ENCODE data around the gene ENTPD5.
A peak's percentile ranks its signal among the peaks of the same experiment; 100 is the strongest.

The ENTPD5 gene, protein sequence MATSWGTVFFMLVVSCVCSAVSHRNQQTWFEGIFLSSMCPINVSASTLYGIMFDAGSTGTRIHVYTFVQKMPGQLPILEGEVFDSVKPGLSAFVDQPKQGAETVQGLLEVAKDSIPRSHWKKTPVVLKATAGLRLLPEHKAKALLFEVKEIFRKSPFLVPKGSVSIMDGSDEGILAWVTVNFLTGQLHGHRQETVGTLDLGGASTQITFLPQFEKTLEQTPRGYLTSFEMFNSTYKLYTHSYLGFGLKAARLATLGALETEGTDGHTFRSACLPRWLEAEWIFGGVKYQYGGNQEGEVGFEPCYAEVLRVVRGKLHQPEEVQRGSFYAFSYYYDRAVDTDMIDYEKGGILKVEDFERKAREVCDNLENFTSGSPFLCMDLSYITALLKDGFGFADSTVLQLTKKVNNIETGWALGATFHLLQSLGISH

DNA sequence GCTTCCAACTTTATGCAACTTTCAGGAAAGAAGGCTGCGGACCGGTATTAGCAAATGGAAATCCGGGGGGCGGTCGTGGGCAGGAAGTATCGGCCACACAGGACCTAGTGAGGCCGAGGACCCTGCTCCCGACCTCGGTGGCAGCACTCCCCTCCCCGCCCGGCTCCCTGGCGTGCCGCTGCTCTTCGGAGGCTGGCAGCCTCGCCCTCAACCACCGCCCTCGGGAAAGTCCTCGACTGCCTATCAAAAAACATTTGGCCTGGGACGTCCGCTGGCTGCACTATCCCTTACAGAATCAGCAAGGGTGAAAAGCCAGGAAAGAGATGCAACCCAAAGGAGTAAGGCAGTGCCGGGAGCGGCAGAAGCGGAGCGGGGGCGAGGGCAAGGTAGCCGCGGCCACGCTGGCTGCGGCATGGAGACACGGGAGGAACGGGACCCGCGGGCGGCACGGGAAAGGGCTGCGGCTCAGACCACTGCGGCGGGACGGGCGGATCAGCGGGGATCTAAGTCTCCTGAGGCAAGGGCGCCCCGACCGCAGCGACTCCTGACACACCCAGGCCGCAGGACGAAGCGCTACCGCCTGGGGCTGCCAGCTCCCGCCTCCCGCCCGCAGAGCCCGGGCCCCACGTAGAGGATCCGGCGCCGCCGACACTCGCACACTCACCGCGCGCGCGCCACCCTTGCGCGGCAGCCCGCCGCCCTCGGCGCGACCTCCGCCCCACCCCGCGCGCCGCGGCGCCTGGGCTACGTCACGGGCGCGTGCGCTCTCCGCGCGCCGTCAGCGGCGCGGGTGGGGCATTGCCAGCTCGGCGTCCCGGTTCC, at the start of gene ENTPD5, which contains the start of gene BBOF1:
Gene ENTPD5, minus strand, starts transcription at position 703 of the 822 bp plus-strand sequence. CDS start 31,186 bp downstream, outside the sequence.
Gene BBOF1, plus strand, starts transcription at position 764 of the 822 bp plus-strand sequence. CDS start 130 bp downstream, outside the sequence.
- DNase-seq, result peak; percentile 89

DNA sequence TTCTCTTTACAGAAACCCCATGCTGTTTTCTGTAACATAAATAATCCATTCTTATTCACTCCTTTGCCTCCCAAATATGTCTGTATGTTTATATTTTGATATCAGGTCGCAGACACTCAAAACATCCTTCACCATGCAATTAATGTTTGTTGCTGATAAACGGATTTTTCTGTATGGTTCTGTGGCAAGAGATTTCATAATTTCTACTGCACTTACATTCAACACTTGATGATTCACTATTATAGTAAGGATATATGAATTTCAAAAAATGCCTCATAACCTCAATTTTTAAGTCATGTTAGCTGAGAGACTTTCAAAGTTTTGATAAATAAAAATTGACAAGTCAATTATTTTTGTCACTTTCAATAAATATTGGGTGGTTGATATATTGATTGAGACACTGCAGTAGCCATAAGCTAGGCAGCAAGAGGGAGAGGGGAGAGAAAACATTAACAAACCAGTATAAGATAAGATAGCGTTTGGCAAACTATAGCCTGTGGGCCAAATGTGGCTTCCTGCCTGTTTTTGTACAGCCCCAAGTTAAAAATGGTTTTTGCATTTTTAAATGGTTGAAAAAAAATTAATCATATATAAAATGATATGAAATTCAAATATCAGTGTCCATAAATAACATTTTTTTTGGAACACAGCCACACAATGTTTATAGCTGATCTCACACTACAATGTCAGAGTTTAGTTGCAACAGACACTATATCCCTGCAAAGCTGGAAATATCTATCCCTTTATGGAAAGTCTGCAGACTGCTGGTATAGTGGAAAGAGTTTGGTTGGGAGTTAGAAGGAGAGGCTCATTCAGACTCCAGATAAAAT, 46.9 kb upstream of the ENTPD5 start:
- DNase-seq, result no peak

DNA sequence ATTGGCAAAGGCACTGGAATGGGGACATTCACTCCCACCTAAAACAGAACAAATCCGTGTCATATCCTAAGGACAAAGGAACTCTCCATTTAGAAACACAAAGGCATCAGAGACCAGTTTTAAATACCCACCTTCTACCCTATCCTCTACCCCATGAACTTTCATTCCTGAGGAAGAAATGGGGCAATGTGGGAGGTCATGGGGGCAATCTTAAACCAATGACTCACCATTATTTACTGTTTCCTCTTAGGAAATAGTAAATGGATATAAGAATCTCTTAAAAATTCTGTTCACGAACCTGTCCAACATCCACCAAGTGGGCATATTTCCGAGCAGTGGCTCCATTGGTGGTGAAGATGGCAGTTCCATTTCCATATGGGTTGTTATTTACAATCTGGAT, 45.8 kb upstream of the ENTPD5 start:
- peak; percentile 51 for DNase-seq

DNA sequence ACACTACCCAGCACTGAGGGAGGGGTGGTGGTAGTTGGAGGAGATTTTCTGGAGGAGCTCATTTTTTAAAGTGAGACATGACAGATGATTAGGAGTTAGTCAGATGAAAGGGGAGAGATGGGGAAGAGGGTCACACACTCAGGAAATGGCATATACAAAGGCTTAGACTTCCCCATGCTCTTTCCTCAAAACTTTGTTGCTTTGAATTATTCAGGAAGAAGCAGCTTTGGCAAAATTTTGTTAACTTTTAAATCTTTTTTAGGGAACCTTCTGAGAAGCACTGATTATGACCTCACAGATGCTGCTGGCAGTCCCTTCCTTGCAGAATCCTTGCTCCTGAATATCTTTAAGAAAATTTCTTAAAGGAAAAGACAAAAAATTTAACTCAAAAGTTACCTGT, 45.3 kb upstream of the ENTPD5 start:
- peak; percentile 24 for DNase-seq

DNA sequence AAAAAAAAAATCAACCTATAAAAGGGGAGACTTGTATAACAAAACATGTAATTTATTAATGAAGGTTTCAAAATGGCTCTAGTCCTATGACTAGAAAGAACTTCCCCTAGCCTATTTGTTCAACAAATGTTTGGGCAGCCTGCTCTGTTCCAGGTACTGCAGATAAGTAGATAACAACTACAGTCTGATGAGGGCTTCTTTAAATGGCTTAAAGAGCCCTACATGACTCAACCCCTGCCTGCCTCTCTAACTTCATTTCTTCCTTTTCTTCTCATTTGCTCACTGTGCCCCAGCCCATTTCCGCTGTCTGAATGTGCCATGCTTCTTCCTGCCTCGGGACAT, 43.7 kb upstream of the ENTPD5 start:
- no peak for DNase-seq

DNA sequence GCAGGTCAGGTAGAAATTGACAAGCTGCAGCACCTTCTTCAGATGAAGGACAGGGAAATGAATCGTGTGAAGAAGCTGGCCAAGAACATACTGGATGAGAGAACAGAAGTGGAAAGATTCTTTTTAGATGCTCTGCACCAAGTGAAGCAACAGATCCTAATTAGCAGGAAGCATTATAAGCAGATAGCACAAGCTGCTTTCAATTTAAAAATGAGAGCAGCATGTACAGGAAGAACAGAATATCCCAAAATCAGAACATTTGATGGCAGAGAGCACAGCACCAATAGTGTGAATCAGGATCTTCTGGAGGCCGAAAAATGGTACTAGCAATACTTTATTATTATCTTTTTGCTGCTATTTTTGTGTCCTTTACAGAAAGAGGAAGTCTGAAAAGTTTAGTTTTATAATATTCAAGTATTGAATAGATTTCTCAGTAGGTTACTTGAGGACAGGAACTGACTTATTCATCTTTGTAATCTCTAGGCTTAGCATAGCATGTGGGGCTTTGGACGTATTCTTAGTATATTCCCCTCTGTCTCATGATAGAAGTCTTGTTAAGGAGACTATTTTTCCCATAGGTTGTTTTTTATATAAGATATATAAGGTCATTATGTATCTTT, 30.9 kb upstream of the ENTPD5 start:
- DNase-seq, result peak; percentile 24

DNA sequence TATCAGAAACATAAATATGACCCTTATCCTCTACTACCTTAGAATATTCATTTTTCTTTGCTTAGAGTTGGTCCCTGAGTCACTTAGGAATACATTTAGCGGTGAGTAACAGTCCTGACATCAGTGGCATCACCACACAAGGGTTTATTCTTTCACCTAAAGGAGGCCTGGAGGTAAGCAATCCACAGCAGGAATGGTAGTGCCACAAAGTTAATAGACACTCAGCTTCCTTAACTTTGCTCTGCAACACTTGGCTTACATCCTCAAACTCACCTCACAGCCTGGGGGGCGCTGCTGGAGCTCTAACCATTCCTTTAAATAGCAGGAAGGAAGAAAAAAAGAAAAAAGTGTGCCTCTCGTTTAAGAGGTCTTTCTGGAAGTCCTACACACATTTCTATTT, 29.2 kb upstream of the ENTPD5 start:
- DNase-seq, result no peak

DNA sequence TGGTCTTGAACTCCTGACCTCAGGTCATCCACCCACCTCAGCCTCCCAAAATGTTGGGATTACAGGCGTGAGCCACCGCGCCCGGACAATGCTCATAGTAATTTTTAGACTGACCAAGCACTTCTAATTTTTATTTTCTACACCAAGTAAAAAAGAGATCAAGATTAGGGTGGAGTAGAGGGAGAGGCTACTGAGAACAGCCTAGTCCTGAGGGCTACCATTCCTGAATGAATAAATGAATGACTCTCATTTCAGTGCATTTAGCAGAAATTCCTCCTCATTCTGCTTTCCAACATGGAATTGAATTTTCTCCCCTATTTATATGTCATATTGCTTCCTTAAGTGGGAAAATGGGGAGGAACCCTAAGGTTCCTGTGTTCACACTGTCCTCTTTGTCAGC, 26.4 kb upstream of the ENTPD5 start:
- no peak for DNase-seq

DNA sequence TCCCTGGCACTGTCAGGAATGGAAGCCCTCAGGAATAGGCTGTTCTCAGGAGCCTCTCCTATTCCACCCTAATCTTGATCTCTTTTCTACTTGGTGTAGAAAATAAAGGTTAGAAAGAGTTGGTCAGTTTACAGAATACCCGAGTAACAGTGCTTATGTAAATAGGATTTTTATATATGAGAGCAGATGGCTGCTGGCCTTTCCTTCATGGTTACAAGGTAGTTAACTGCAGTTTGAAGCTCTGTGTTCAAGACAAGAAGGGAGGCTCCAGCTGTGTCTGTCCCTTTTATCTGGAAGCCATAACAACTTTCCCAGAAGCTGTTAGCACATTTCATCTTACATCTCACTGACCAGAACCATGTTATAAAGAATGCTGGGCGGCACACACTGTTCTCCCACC, 23.2 kb upstream of the ENTPD5 start:
- DNase-seq, result no peak

DNA sequence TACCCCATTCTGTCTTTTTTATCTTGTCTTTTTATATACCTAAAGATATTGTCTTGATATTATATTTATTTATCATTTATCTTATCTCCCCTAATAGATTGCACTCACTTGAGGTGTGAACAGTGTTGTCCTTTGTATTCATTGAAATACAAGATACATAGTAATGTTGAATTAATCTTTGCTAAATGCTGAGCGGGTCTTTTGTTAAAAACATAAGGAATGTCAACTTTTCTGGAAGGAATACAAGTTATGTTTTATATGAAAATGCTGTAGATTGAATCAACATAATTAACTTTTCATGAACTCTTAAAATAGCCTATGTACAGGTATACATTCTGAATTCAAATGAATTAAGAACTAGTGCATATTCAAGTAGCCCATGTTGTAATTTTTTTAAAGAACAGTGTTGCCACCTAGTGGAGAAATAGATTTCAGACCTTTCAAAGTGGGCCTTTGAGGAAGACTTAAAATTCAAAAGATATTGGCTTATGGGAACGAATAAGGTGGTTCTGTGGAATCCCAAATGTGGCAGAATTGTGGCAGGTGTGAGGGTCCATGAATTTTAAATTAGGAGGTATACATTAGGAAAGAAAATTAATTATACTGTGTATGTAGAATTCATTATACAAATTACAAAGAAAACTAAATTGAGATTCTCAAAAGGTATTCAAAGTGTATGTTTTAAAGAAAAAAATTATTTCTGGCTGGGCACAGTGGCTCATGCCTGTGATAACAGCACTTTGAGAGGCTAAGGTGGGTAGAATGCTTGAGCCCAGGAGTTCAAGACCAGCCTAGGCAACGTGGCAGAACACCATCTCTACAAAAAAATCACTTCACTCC, 19.2 kb upstream of the ENTPD5 start:
- DNase-seq, result peak; percentile 59

DNA sequence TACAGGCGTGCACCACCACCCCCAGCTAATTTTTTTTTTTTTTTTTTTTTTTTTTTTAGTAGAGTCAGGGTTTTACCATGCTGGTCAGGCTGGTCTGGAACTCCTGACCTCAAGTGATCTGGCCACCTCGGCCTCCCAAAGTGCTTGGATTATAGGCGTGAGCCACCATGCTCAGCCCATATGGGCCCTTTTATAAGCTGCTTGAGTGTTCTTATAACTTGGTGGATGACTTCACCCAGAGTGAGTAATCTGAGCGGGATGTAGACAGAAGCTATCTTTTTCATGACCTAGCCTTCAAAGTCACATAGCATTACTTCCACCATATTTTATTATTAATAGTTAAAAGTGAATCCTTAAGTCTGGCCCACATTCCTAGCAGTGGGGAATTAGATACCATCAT, 16.5 kb upstream of the ENTPD5 start:
- peak; percentile 11 for DNase-seq

DNA sequence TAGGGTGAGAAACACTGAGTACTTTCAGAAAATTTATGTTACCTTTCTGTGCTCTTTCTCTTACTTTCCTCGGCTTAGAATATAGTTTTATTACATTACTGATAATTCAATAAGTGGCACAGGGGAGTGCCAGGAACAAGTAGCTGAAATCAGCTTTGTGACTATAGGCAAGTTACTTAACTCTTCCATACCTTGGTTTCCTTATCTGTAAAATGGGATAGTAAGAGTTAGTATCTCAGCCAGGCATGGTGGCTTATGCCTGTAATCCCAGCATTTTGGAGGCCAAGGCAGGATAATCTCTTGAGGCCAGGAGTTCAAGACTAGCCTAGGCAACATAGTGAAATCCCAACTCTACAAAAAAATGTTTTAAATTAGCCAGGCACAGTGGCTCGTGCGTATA, 15.5 kb upstream of the ENTPD5 start:
- no peak for DNase-seq

DNA sequence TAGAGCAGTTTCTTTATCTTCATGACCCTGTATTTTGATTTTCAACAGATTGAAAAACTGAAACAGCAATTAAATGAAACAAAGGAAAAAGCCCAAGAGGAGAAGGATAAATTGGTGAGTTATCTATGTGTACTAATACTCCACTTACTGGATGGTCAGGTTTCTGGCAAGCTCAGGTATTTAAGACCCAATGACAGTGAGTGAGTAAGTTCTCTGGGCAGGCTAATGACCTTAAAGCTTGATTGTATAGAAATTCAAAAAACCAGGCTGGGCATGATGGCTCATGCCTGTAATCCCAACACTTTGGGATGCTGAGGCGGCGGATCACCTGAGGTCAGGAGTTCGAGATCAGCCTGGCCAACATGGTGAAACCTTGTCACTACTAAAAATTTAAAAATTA, 10.0 kb upstream of the ENTPD5 start:
- DNase-seq, result no peak

DNA sequence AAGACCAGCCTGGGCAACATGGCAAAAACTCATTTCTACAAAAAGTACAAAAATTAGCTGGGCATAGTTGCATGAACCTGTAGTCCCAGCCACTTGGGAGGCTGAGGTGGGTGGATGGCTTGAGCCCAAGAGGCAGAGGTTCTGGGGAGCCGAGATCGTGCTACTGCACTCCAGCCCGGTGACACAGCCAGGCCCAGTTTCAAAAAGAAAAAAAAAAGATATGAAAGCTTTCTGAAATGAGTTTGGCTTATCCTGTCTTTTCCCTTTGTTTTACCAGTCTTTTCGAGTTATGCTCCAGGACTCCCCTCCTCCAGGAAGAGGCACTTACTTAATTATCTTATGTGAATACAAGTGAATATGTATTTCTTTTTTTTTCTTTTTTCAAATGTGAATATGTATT, 3.3 kb upstream of the ENTPD5 start:
- no peak for DNase-seq

DNA sequence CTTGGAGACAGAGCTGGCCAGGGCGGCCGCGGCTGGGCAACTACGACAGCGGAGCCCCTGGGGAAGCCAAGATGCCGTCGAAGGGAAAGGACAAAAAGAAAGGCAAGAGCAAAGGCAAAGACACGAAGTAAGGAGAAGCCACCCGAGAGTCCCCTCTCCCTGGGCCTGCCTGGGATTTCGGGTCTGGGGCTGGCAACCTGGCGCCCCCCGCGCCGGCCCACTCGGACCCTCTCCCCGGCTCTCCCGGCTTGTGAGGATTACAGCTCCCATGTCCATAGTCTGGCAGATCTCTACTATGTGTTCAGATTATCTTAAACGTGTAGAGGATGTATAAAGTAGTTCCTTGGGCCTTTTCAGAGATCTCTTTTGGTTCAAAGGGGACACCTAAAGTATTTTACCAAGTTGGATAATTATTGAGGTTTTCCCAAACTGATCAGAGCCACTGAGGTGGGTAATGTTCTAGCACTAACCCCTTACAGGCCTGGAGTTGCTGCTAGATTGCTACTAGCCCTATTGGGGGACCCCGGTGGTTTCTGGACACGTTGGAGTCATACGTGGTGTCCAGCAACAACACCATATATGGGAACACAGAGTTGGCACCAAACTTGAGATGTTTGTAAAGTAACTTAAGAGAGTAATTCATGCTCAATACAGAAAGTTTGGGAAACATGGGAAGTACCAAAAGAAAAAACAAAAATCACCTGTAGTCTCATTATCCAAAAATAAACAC, 485 bp upstream of the ENTPD5 start:
- no peak for DNase-seq

DNA sequence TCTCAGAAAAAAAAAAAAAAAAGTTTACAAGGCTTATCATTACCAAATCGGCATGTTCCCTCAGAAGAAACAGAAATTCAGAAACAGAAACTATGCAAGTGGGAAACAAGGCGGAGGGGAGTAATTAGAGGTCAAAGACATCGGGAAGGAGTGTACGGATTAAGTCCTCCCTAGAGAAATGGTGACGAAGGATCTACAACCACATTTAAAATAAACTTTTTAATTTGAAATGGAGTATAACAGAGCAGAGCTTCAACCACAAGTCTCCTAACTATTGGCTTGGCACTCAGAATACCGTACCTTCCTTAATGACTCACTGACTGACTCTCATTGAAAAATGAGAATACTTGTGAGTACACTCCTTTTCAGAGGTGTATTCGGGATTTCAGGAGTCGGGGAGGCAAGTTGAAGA, 908 bp downstream of the ENTPD5 start:
- peak; percentile 87 for DNase-seq

DNA sequence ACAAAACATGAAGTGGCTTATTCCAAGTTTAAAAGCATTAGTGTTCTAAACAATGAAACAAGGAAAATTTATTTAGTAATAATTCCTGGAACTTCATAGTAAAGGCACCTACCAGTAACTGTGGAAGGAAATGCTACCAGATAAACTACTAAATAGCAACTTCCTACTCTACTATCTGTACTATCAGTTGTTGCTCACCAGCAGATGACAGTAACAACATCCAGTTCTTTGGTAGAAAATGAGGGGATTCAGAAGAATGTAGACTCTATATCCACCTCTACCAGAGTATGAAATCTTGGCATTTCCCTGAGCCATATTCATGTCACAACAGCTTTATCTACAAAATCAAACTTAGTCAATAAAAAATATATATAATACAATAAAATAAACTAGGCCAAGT, 3.1 kb downstream of the ENTPD5 start:
- peak; percentile 4 for DNase-seq

DNA sequence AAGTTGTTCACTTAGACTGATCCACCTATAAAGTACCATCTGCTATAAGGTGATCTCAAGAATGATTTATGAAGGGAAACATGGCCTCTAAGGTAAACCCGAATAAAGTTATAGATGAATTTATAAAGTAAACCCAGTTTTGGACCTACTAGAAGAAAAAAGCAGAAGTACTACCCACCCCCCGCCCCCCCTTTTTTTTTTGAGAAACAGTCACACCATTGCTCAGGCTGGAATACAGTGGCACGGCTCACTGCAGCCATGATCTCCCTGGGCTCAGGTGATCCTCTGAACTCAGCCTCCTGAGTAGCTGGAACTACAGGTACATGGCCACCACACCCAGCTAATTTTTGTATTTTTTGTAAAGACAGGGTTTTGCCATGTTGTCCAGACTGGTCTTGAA, 3.9 kb downstream of the ENTPD5 start:
- no peak for DNase-seq

DNA sequence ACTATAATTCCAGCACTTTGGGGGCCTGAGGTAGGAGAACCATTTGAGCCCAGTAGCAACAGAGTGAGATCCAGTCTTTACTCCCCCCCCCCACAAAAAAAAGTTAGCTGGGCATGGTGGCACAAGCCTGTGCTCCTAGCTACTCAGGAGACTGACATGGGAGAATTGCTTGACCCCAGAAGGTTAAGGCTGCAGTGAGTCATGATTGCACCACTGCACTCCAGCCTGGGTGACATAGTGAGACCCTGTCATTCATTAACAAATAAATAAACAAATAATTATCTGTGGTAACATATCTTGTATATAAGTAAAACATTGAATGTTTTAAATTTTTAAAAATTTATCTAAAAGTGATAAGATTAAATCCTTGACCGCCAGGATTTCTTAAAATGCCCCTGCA, 4.8 kb downstream of the ENTPD5 start:
- peak; percentile 36 for DNase-seq

DNA sequence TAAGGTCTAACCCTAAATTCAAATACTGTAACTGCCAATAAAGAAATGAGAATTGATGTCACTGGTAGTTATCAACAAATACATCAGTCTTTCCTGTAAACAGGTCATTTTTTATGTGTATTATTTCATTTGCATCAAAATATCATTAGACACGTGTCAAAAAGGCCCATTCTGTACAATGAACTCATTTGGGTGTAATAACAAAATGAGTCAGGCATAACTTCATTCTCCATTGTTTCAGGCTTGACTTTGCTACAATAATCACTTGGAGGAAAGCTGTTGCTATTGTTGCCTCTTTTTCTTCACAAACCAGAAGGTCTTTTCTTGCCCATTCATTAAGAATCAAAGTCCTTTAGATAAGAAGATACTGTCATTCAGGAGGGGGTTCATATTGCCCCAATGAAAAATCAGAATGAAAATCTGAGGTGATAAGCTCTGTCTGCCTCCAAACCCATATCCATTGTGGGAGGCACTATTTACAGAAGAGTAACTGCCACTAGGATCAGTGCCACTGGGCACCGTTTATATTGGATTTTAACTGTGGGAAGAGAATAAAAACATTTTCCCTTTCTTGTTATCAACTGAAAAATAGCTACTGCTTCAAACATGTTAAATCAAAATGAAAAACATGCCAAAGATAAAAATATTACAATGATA, 10.1 kb downstream of the ENTPD5 start:
- DNase-seq, result no peak

Measured in inflammatory macrophage treated with lipopolysaccharide for 4 hours (primary cell).